GM12892 (cell line): Measurements from ENCODE around the gene NKAIN4.

ENCODE experiments used
- DNase-seq: peaks from one replicate; pipeline ENCODE4 v3.0.0; 2011; ENCODE audit not compliant: insufficient read length
- FAIRE-seq: peaks from 2 replicates; lab custom pipeline; 2011; peaks lifted over from hg19 to GRCh38; lab: Jason Lieb, UNC
- POLR2A ChIP-seq: IDR thresholded peaks from 2 replicates; pipeline ENCODE4 v1.6.1; 2011; ENCODE audit warnings: low read depth, low read length, control low read depth
- POLR2AphosphoS5 ChIP-seq: IDR thresholded peaks from 2 replicates; pipeline ENCODE4 v1.6.1; 2011; ENCODE audit warnings: low read depth, low read length, control low read depth
- TAF1 ChIP-seq: IDR thresholded peaks from 2 replicates; pipeline ENCODE4 v1.6.1; 2011; ENCODE audit warnings: low read depth, mild to moderate bottlenecking, control low read depth, low read length, borderline replicate concordance

Gene NKAIN4

GRCh38 chr20:63248835-63249591 lies 5.2 kb downstream of the NKAIN4 start:
- FAIRE-seq (no peak), DNase-seq (no peak)
- TF ChIP-seq POLR2A (no peak), TAF1 (no peak), POLR2AphosphoS5 (no peak)

- FAIRE-seq, result no peak
- TF ChIP-seq POLR2AphosphoS5 (no peak), TAF1 (no peak), POLR2A (no peak)
Observed at GRCh38 chr20:63247671-63248228, 6.5 kb downstream of the NKAIN4 start.

GRCh38 chr20:63246490-63247288 lies 7.6 kb downstream of the NKAIN4 start:
- DNase-seq, result no peak
- no peak for FAIRE-seq

More at GRCh38 chr20:63247671-63248228, 6.5 kb downstream of the NKAIN4 start:
- DNase-seq, result no peak

DNA sequence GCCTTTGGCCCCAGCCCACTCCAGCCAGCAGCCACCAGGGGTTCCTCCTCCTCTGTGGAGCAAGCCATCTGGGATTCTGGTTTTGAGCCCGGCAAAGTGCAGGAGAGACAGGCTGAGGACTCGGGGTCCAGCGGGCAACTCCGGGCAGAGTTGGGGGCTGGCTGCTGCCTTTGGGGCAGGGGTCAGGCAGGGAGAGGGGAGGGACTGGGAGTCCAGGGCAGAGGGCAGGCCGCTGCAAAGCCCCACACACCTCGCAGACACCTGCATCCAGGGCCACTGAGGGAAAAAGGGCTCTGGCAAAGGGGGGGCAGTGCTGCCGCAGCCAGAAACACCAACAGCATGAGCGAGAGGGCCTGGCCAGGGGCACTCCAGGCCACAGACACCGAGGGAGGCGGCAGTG lies 9.8 kb downstream of the NKAIN4 start:
- FAIRE-seq (no peak), DNase-seq (no peak)
- TF ChIP-seq POLR2A, result no peak
- TF ChIP-seq POLR2AphosphoS5, result no peak
- TF ChIP-seq TAF1, result no peak

More at GRCh38 chr20:63246490-63247288, 7.6 kb downstream of the NKAIN4 start:
- TF ChIP-seq POLR2AphosphoS5, result no peak

DNA sequence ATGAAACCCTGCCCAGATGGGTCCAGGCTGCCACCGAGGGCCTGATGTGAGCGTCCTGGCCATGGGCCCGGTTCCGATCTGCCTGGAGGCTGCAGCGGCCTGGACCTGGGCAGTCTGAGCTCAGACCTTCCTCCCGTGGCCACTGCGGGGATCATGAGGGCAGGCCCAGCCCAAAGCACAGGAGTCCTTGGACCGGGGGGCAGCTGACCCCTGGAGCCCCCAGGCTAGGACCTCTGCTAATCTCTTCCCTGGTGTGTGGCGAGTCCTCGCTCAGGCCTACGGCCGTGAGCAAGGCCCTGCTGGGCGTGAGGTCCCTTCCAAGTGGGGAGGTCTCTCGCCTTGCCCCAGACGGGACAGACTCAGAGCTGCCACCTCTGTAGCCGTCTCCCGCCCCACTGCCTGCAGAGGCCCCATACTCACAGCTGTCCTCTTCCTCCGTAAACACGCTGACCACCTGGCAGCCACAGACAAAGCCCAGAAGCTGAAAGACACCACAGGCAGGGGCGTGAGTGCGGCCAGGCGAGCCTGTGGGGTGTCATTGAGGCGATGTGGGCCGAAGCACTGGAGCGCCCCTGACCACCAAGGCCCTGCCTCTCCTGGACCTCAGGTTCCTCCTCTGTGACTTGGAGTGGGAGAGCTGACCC lies 10.5 kb downstream of the NKAIN4 start:
- no peak for FAIRE-seq
- TF ChIP-seq POLR2A (no peak), TAF1 (no peak), POLR2AphosphoS5 (no peak)
- DNase-seq, result no peak

DNA sequence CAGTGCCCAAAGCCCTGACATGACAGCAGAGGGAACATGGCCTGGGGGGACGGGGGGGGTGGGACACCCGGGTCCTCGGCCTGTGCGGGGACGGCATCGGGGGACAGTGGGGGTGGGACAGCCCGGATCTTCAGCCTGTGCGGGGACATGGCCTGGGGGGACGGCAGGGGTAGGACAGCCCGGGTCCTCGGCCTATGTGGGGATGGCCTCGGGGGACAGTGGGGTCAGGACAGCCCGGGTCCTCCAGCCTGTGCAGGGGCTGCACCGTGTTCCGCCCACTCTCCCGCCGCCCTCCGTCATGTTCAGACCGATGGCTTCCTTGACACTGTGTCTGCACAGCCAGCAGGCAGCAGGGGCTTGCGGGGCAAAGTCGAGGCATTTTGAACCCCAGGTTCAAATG lies 11.5 kb downstream of the NKAIN4 start:
- DNase-seq, result no peak
- no peak for FAIRE-seq
- TF ChIP-seq POLR2AphosphoS5 (no peak), TAF1 (no peak), POLR2A (no peak)

GRCh38 chr20:63241272-63241671 lies 13.0 kb downstream of the NKAIN4 start:
- FAIRE-seq (no peak), DNase-seq (no peak)
- no peak for TF ChIP-seq POLR2AphosphoS5
- TF ChIP-seq TAF1, result no peak
- no peak for TF ChIP-seq POLR2A

- DNase-seq, result no peak
- no peak for FAIRE-seq
- no peak for TF ChIP-seq POLR2AphosphoS5
- TF ChIP-seq POLR2A, result no peak
- TF ChIP-seq TAF1, result no peak
Observed at GRCh38 chr20:63240004-63240403, 14.3 kb downstream of the NKAIN4 start.

- TF ChIP-seq TAF1 (no peak), POLR2AphosphoS5 (no peak), POLR2A (no peak)
- FAIRE-seq (no peak), DNase-seq (no peak)
Observed at GRCh38 chr20:63239431-63239830, 14.8 kb downstream of the NKAIN4 start.

- TF ChIP-seq TAF1, result no peak
- TF ChIP-seq POLR2AphosphoS5, result no peak
- TF ChIP-seq POLR2A, result no peak
- FAIRE-seq, result no peak
- DNase-seq, result no peak
Observed at GRCh38 chr20:63238514-63239125, 15.6 kb downstream of the NKAIN4 start.

GRCh38 chr20:63238031-63238430 lies 16.2 kb downstream of the NKAIN4 start:
- DNase-seq (no peak), FAIRE-seq (no peak)
- TF ChIP-seq POLR2AphosphoS5 (no peak), TAF1 (no peak), POLR2A (no peak)
